Activated naive CD4-positive, alpha-beta T cell treated with anti-CD3 and anti-CD28 coated beads, Interleukin-2, amount 50 U/mL, for 72 hours (primary cell): ENCODE data around the gene NDUFAF5. TPM values are rescaled to one million over a fixed set of nuclear protein-coding genes. Genes with fewer than 3 reads are reported as not detected.

Source experiments
- ATAC-seq, 2 donors: fragments of 150-1000 bp; cut with Tn5 transposase; 2 replicates each; pipeline ENCODE4 v1.10.0; 2021; ENCODE audit warnings: mild to moderate bottlenecking in 2 of 2, moderate library complexity in 2 of 2
- DNase-seq, 2 donors: peaks; one replicate each; pipeline ENCODE4 v3.0.0; 2021 to 2022; ENCODE audit warnings: low spot score in 2 of 2
- H3K27ac Mint-ChIP-seq, 2 donors: one replicate each; pipeline ENCODE4 v1.8.0; 2022; ENCODE audit warnings: mild to moderate bottlenecking in 2 of 2, mixed read lengths in 2 of 2
- H3K36me3 Mint-ChIP-seq, 2 donors: one replicate each; pipeline ENCODE4 v1.8.0; 2022; ENCODE audit warnings: mixed read lengths in 2 of 2
- H3K9me3 Mint-ChIP-seq, 2 donors: one replicate each; pipeline ENCODE4 v1.8.0; 2022; ENCODE audit warnings: mixed read lengths in 2 of 2
- total RNA-seq, 2 donors: library from RNA; stranded (reverse); gene quantifications; one replicate each; pipeline ENCODE4 v1.2.3, GENCODE V29; 2022

The NDUFAF5 gene
- total RNA-seq, 2 donors from 2014 or later, result 22.6 to 39.1 TPM

- Mint-ChIP-seq H3K9me3 (no peaks in the 10 kb centered on the region), H3K27ac (no peak overlapping the region), H3K36me3 (peaks cover 4 to 6% of the 10 kb centered on the region in 2 donors)
- no peak for ATAC-seq
- DNase-seq, result no peak
Measured at GRCh38 chr20:13799974-13800373, 15.1 kb downstream of the NDUFAF5 start.

DNA sequence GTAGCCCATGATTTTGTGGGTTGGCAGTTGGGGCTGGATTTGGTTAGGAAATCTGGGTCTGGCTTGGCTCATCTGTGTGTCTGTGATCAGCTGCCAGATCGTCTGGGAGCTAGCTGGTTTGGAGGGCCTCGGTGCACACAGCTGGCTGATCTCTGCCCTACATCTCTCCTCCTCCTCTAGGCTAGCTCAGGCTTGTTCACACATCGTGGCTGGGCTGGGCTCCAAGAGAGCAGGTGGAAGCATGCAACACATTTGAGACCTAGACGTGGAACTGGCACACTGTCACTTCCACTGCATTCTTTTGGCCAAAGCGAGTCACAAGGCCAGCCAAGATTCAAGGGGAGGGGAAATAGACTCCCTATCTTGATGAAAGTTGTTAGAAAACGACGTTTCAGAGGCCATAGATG lies 15.9 kb downstream of the NDUFAF5 start:
- no peak for DNase-seq
- Mint-ChIP-seq H3K9me3 (no peaks in the 10 kb centered on the region), H3K27ac (peak overlapping the region in 1 of 2 donors; percentile 77)

GRCh38 chr20:13809373-13809772 lies 24.5 kb downstream of the NDUFAF5 start:
- peaks cover 0 to 7% of the 10 kb centered on the region in 2 donors for H3K36me3 Mint-ChIP-seq
- ATAC-seq (no peak), DNase-seq (no peak)
- H3K9me3 Mint-ChIP-seq, result no peaks in the 10 kb centered on the region
- no peak overlapping the region for H3K27ac Mint-ChIP-seq

More for the DNA sequence above, 15.9 kb downstream of the NDUFAF5 start:
- H3K36me3 Mint-ChIP-seq, result peaks cover 4 to 6% of the 10 kb centered on the region in 2 donors
- ATAC-seq, result no peak

GRCh38 chr20:13809855-13810254 lies 25.0 kb downstream of the NDUFAF5 start:
- ATAC-seq (no peak), DNase-seq (no peak)
- peaks cover 0 to 7% of the 10 kb centered on the region in 2 donors for H3K36me3 Mint-ChIP-seq
- H3K9me3 Mint-ChIP-seq, result no peaks in the 10 kb centered on the region
- H3K27ac Mint-ChIP-seq, result no peak overlapping the region

DNA sequence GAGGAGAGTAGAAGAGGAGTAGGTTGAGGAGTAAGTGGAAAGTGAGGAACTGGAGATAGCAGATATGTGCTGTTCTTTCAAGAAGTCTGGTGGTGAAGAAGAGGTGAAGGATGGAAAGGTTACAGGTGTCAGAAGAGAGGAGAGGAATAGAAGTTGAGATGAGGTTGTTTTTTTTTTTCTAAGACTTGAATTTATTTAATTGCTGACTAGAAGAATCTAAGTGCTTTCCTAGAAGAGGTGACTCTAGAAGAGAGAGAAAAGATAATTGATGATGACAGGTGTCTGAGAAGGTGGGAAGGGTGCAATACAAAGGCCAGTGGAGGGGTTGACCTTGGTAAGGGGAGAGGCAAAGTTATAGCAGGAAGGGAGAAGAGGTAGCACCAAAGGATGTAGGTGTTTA lies 25.6 kb downstream of the NDUFAF5 start:
- H3K9me3 Mint-ChIP-seq, result no peaks in the 10 kb centered on the region
- H3K36me3 Mint-ChIP-seq, result peaks cover 0 to 7% of the 10 kb centered on the region in 2 donors
- no peak for DNase-seq
- no peak for ATAC-seq
- H3K27ac Mint-ChIP-seq, result no peak overlapping the region

DNA sequence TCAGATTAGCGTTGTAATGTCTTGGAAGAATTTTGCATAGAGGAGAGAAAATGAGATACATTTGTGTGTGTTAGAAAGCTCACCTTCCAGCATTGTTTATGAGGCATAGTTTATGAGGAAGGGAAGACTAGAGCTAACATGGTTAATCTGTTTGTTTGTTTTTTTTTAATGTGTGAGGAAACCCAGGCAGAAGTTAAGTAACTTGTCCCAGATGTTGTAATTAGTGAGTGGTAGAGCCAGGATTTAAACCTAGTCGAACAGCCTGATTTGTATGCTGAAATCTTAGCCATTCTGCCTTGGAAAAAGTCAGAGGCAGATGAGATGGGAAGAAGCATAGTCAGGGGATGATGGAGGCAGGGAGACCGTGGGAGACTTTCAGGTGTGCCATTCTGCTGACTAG lies 29.1 kb downstream of the NDUFAF5 start:
- no peaks in the 10 kb centered on the region for H3K9me3 Mint-ChIP-seq
- ATAC-seq (no peak), DNase-seq (no peak)
- H3K36me3 Mint-ChIP-seq, result peaks cover 9 to 12% of the 10 kb centered on the region in 2 donors
- H3K27ac Mint-ChIP-seq, result peak overlapping the region; percentile 11 to 61

GRCh38 chr20:13814672-13815071 lies 29.8 kb downstream of the NDUFAF5 start:
- ATAC-seq, result no peak
- Mint-ChIP-seq H3K27ac (no peak overlapping the region), H3K36me3 (peaks cover 9 to 12% of the 10 kb centered on the region in 2 donors), H3K9me3 (no peaks in the 10 kb centered on the region)
- no peak for DNase-seq

- no peaks in the 10 kb centered on the region for H3K9me3 Mint-ChIP-seq
- DNase-seq, result no peak
- peak overlapping the region; percentile 72 to 78 for H3K27ac Mint-ChIP-seq
- peaks cover 9 to 12% of the 10 kb centered on the region in 2 donors for H3K36me3 Mint-ChIP-seq
- ATAC-seq, result peak; percentile 50 to 79
Measured at GRCh38 chr20:13816757-13817156, 31.9 kb downstream of the NDUFAF5 start.

- peak; percentile 46 to 54 for ATAC-seq
- H3K36me3 Mint-ChIP-seq, result peaks cover 9 to 12% of the 10 kb centered on the region in 2 donors
- peak overlapping the region; percentile 78 to 85 for H3K27ac Mint-ChIP-seq
Measured at GRCh38 chr20:13817342-13817741, 32.5 kb downstream of the NDUFAF5 start.

DNA sequence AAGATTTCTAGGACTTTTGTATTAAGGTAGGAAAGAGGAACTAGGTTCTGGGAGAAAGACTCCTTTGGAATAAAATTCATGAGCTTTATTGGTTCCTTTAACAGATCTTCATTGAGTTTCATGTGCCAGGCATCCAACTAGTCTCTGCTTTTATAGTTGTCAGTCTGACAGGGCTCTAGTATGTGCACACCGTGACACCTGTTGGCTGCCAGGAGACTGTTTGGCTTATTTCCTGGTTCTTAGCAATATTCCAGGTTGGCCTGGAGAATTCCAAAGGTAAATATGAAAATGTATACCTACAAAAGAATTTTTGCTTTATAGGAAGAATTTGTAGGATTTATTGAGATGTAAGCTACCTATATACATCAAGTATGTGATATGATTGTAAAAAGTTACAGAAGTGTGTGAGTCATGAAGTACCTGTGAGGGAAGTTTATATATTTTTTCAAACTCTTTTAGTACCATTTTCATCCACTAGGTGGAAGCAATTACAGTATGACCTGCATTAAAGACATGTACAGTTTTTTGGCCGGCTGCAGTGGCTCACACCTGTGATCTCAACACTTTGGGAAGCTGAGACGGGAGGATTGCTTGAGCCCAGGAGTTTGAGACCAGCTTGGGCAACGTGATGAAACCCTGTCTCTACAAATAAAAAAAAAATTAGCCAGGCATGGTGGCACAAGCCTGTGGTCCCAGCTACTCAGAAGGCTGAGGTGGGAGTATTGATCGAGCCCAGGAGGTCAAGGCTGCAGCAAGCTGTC lies 35.2 kb downstream of the NDUFAF5 start:
- peaks cover 6 to 9% of the 10 kb centered on the region in 2 donors for H3K36me3 Mint-ChIP-seq
- DNase-seq (no peak), ATAC-seq (peak; percentile 66 to 68)
- peak overlapping the region in 1 of 2 donors; percentile 14 for H3K27ac Mint-ChIP-seq
- H3K9me3 Mint-ChIP-seq, result no peaks in the 10 kb centered on the region

More at GRCh38 chr20:13817342-13817741, 32.5 kb downstream of the NDUFAF5 start:
- DNase-seq, result no peak
- H3K9me3 Mint-ChIP-seq, result no peaks in the 10 kb centered on the region

DNA sequence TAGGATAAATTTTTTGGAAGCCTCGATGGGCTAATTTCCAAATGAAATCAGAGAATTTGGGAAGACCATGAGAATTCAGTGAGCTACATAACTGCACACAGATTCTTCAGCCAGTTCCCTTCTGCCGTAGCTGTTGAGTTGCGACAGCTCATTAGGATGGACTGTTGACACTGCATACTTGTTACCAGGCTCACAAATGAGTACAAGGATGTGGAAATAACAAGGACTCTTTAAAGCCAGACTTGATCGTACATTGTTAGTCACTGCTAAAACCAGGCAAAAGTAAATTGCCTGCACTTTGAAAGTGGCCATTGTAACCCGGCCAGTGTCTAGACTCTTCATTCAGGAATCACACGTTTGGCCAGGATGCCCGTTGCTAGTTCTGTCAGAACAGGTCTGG lies 37.0 kb downstream of the NDUFAF5 start:
- Mint-ChIP-seq H3K9me3 (no peaks in the 10 kb centered on the region), H3K36me3 (peaks cover 6 to 9% of the 10 kb centered on the region in 2 donors), H3K27ac (no peak overlapping the region)
- DNase-seq (no peak), ATAC-seq (no peak)

DNA sequence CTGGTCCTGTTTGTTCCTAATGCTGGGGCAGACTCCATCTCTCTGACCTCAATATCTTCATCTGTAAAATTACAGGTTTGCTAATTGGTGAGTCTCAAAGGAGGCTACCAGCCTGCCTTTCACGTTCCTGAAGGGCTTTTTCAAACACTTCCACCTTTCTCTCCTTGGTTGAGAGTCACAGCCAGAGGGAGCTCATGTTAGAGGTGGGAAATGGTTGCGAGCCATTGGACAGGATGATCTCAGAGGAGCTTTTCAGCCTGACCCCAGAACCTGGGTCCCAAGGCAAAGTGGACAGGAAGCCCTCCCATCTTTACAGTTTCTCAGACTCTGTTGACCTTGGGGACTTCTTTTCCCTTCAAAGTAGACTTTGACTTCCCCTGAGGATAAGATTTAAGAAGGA lies 37.6 kb downstream of the NDUFAF5 start:
- no peaks in the 10 kb centered on the region for H3K9me3 Mint-ChIP-seq
- ATAC-seq (no peak), DNase-seq (no peak)
- peaks cover 3 to 9% of the 10 kb centered on the region in 2 donors for H3K36me3 Mint-ChIP-seq
- H3K27ac Mint-ChIP-seq, result no peak overlapping the region

GRCh38 chr20:13824459-13824858 lies 39.6 kb downstream of the NDUFAF5 start:
- DNase-seq, result no peak
- no peaks in the 10 kb centered on the region for H3K36me3 Mint-ChIP-seq
- H3K9me3 Mint-ChIP-seq, result no peaks in the 10 kb centered on the region
- no peak overlapping the region for H3K27ac Mint-ChIP-seq
- ATAC-seq, result no peak

- Mint-ChIP-seq H3K27ac (no peak overlapping the region), H3K36me3 (no peaks in the 10 kb centered on the region), H3K9me3 (no peaks in the 10 kb centered on the region)
- no peak for DNase-seq
- no peak for ATAC-seq
Measured at GRCh38 chr20:13825465-13825864, 40.6 kb downstream of the NDUFAF5 start.

- Mint-ChIP-seq H3K27ac (no peak overlapping the region), H3K36me3 (no peaks in the 10 kb centered on the region), H3K9me3 (no peaks in the 10 kb centered on the region)
- DNase-seq, result no peak
- no peak for ATAC-seq
Measured at GRCh38 chr20:13831476-13831875, 46.6 kb downstream of the NDUFAF5 start.

GRCh38 chr20:13838664-13839063 lies 53.8 kb downstream of the NDUFAF5 start:
- ATAC-seq, result no peak

DNA sequence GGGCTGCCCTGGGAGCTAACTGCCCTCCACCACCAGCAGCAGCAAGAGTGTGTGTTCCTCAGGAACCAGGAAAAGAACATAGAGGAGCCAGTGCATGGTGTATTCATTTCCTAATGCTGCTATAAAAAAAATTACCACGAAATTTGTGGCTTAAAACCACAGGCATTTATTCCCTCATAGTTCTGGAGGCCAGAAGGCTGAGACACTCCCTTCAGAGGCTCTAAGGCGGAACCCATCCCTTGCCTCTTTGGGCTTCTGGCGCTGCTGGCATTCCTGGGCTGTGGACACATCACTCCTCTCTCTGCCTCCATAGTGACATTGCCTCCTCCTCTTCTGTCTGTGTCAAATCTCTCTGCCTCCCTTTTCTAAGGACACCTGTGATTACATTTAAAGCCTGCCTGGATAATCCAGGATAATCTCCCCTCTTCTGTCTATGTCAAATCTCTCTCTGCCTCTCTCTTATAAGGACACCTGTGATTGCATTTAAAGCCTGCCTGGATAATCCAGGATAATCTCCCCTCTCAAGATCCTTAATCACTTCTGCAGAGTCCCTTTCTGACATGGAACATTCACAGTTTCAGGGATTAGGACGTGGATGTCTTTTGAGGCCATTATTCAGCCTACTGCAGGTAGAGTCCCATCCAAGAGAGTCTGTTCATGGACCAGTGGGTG lies 54.7 kb downstream of the NDUFAF5 start:
- ATAC-seq, result no peak
- no peaks in the 10 kb centered on the region for H3K36me3 Mint-ChIP-seq
- DNase-seq, result no peak
- no peaks in the 10 kb centered on the region for H3K9me3 Mint-ChIP-seq
- H3K27ac Mint-ChIP-seq, result no peak overlapping the region

More at GRCh38 chr20:13838664-13839063, 53.8 kb downstream of the NDUFAF5 start:
- Mint-ChIP-seq H3K36me3 (no peaks in the 10 kb centered on the region), H3K27ac (no peak overlapping the region), H3K9me3 (no peaks in the 10 kb centered on the region)
- no peak for DNase-seq

DNA sequence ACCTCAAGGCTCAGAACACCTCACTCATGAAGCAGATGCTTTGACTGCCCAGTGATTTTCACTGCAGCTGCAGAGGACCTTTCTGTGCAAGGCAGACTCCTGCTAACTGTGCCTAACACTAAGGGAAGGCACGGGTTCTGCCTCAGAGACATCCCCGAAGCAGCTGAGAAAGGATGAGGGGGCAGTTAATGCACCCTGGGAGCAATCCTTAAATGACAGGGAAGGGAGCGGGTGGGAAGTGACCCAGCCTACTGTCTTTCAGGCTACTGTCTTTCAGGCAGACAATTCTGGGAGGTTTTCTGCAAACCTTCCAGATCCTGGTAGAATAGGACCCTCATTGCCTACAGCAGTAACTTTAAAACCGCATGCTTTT lies 55.3 kb downstream of the NDUFAF5 start:
- DNase-seq, result no peak
- ATAC-seq, result no peak
- no peaks in the 10 kb centered on the region for H3K36me3 Mint-ChIP-seq
- H3K9me3 Mint-ChIP-seq, result no peaks in the 10 kb centered on the region
- H3K27ac Mint-ChIP-seq, result no peak overlapping the region
